A549 (cell line): Measurements from ENCODE around the gene DCTD. TPM values are rescaled to one million over a fixed set of nuclear protein-coding genes. Genes with fewer than 3 reads are reported as not detected.

Experiments
- ATAC-seq, 2 experiments: fragments of 200-7000 bp in 1 of 2; fragments of >200 bp in 1 of 2; cut with Nextera tagmentation in 1 of 2; cut with Tn5 transposase in 1 of 2; 3 replicates each; pipeline versions ENCODE4 v1.8.0 to v1.9.1; 2018 to 2020; ENCODE audit warnings: mild to moderate bottlenecking in 1 of 2, moderate library complexity in 1 of 2
- CTCF ChIA-PET: fragments of 300-600 bp; sonication (Branson Sonifier 250); formaldehyde crosslinking; extraction: SDS; loops from one replicate; lab custom pipeline; 2021; ENCODE audit warnings: antibody characterized with exemption, inconsistent platforms; lab: Yijun Ruan, JAX
- POLR2A ChIA-PET: fragments of 350-600 bp; formaldehyde crosslinking; extraction: SDS; loops from one replicate; lab custom pipeline; 2021; ENCODE audit warnings: antibody characterized with exemption, inconsistent platforms; lab: Yijun Ruan, JAX
- DNase-seq, 2 experiments: peaks; one replicate each; pipeline versions ENCODE4 v3.0.0 to v3.0.0-alpha.2; 2011 to 2016; ENCODE audit warnings: low read depth in 1 of 2, low spot score in 1 of 2
- FAIRE-seq: peaks from 2 replicates; lab custom pipeline; 2011; peaks lifted over from hg19 to GRCh38; lab: Jason Lieb, UNC
- H3K27ac ChIP-seq, 2 experiments: fragments of >200 bp; sonication (Bioruptor Twin); formaldehyde crosslinking; 3 replicates each; pipeline ENCODE4 v1.5.1; 2016 to 2017
- H3K4me1 ChIP-seq: fragments of >200 bp; sonication (Bioruptor Twin); formaldehyde crosslinking; 3 replicates; pipeline ENCODE4 v1.6.1; 2016
- H3K4me2 ChIP-seq: fragments of >200 bp; sonication (Bioruptor Twin); formaldehyde crosslinking; 3 replicates; pipeline ENCODE4 v1.6.1; 2016
- H3K4me3 ChIP-seq: fragments of >200 bp; sonication (Bioruptor Twin); formaldehyde crosslinking; 3 replicates; pipeline ENCODE4 v1.5.1; 2016
- H3K9me3 ChIP-seq: fragments of >200 bp; sonication (Bioruptor Twin); formaldehyde crosslinking; 3 replicates; pipeline ENCODE4 v1.6.1; 2016
- BCL3 ChIP-seq: fragments of >200 bp; sonication (Bioruptor Twin); formaldehyde crosslinking; IDR thresholded peaks from 3 replicates; pipeline ENCODE4 v1.6.1; 2016
- BHLHE40 ChIP-seq: IDR thresholded peaks from 2 replicates; pipeline ENCODE4 v1.6.1; 2012; ENCODE audit warnings: low read depth, low read length, inconsistent platforms
- CBX8 ChIP-seq: fragments of 200-600 bp; sonication (generic); IDR thresholded peaks from 2 replicates; pipeline ENCODE4 v1.6.1; 2016
- CEBPB ChIP-seq, 2 experiments: fragments of >200 bp in 1 of 2; sonication (Bioruptor Twin) in 1 of 2; formaldehyde crosslinking in 1 of 2; IDR thresholded peaks; 2 replicates each; pipeline ENCODE4 v1.6.1; 2012 to 2016
- CHD2 ChIP-seq: fragments of 150-350 bp; IDR thresholded peaks from 2 replicates; pipeline ENCODE4 v1.6.1; 2014; ENCODE audit warnings: low read length; ENCODE audit not compliant: partially characterized antibody
- EHF ChIP-seq: fragments of 250-450 bp; sonication (Bioruptor Pico); IDR thresholded peaks from 2 replicates; pipeline ENCODE4 v1.5.0; 2020; ENCODE audit warnings: mild to moderate bottlenecking
- EP300 ChIP-seq, 2 experiments: fragments of >200 bp; sonication (Bioruptor Twin); formaldehyde crosslinking; IDR thresholded peaks; 2 replicates in 1 of 2; 3 replicates in 1 of 2; pipeline ENCODE4 v1.6.1; 2016 to 2017
- FOSB ChIP-seq: fragments of 250-450 bp; sonication (Bioruptor Pico); IDR thresholded peaks from 2 replicates; pipeline ENCODE4 v1.5.0; 2020; ENCODE audit warnings: mild to moderate bottlenecking, moderate library complexity
- FOSL2 ChIP-seq, 2 experiments: fragments of 450-650 bp in 1 of 2; fragments of >200 bp in 1 of 2; sonication (Bioruptor Twin) in 1 of 2; formaldehyde crosslinking; IDR thresholded peaks; 2 replicates each; pipeline versions ENCODE4 v1.5.0 to v1.6.1; 2016 to 2020; ENCODE audit warnings: mild to moderate bottlenecking in 1 of 2, moderate library complexity in 1 of 2
- GATA3 ChIP-seq: IDR thresholded peaks from 2 replicates; pipeline ENCODE4 v1.6.1; 2012; ENCODE audit warnings: borderline replicate concordance
- HES2 ChIP-seq: fragments of >200 bp; sonication (Bioruptor Twin); formaldehyde crosslinking; IDR thresholded peaks from 2 replicates; pipeline ENCODE4 v1.6.1; 2016
- HOXB13 ChIP-seq: fragments of 250-450 bp; sonication (Bioruptor Pico); IDR thresholded peaks from 2 replicates; pipeline ENCODE4 v1.5.0; 2020; ENCODE audit warnings: low read depth, mild to moderate bottlenecking, moderate library complexity
- KDM1A ChIP-seq: fragments of 200-600 bp; sonication (generic); IDR thresholded peaks from 2 replicates; pipeline ENCODE4 v1.6.1; 2016; ENCODE audit warnings: low read depth, mild to moderate bottlenecking
- MAZ ChIP-seq: fragments of 150-350 bp; IDR thresholded peaks from 2 replicates; pipeline ENCODE4 v1.6.1; 2014; ENCODE audit warnings: antibody characterized with exemption, low read depth, low read length, borderline replicate concordance
- PHF8 ChIP-seq: fragments of 200-600 bp; sonication (generic); IDR thresholded peaks from 2 replicates; pipeline ENCODE4 v1.6.1; 2016; ENCODE audit warnings: low read depth, mild to moderate bottlenecking, antibody characterized with exemption, moderate library complexity, borderline replicate concordance
- POLR2AphosphoS2 ChIP-seq: conservative IDR thresholded peaks from 2 replicates; pipeline ENCODE4 v1.6.1; 2012; ENCODE audit warnings: low read length, improper control_type of control experiment, inconsistent platforms
- RAD21 ChIP-seq, 2 experiments: fragments of >200 bp in 1 of 2; sonication (Bioruptor Twin) in 1 of 2; formaldehyde crosslinking in 1 of 2; IDR thresholded peaks in 1 of 2; conservative IDR thresholded peaks in 1 of 2; 2 replicates in 1 of 2; 3 replicates in 1 of 2; pipeline ENCODE4 v1.6.1; 2012 to 2018; ENCODE audit warnings: inconsistent platforms in 1 of 2
- RNF2 ChIP-seq: fragments of 200-600 bp; sonication (generic); IDR thresholded peaks from 2 replicates; pipeline ENCODE4 v1.6.1; 2016; ENCODE audit warnings: low read depth, mild to moderate bottlenecking, antibody characterized with exemption, moderate library complexity, borderline replicate concordance
- TFCP2L1 ChIP-seq: fragments of 250-450 bp; sonication (Bioruptor Pico); IDR thresholded peaks from 2 replicates; pipeline ENCODE4 v1.5.0; 2021; ENCODE audit warnings: mild to moderate bottlenecking
- ZC3H11A ChIP-seq: fragments of 450-650 bp; IDR thresholded peaks from 2 replicates; pipeline ENCODE4 v1.6.1; 2014; ENCODE audit warnings: antibody characterized with exemption, mild to moderate bottlenecking
- ZFP36 ChIP-seq: fragments of 450-650 bp; IDR thresholded peaks from 2 replicates; pipeline ENCODE4 v1.6.1; 2014; ENCODE audit warnings: borderline replicate concordance; ENCODE audit not compliant: partially characterized antibody
- ZNF302 ChIP-seq: fragments of 250-450 bp; sonication (Bioruptor Pico); IDR thresholded peaks from 2 replicates; pipeline ENCODE4 v1.9.0; 2021; ENCODE audit warnings: inconsistent platforms, mild to moderate bottlenecking, moderate library complexity
- ZSCAN20 ChIP-seq: fragments of 250-450 bp; sonication (Bioruptor Pico); IDR thresholded peaks from 2 replicates; pipeline ENCODE4 v1.8.0; 2022; ENCODE audit warnings: mild to moderate bottlenecking, moderate library complexity
- WGBS: methylation state at CpG from one replicate; pipeline ENCODE4 v1.1.6; 2017; ENCODE audit errors: missing lambda C conversion rate; 5-methylcytosine and 5-hydroxymethylcytosine counted together
- polyA plus RNA-seq, 4 experiments: library from polyadenylated mRNA; depleted of rRNA in 3 of 4; stranded (reverse); fragments of >200 nt; fragmentation: RNase III in 1 of 4; extraction: RNeasy Plus Mini Kit Qiagen cat#74134 plus additional on column Dnase treatment in 1 of 4; gene quantifications; 2 replicates in 3 of 4; 3 replicates in 1 of 4; pipeline ENCODE4 v1.2.3, GENCODE V29; 2011 to 2017
- TF ChIP-seq, protein P1 (sequence below): fragments of 200-600 bp; sonication (generic); IDR thresholded peaks from 2 replicates; pipeline ENCODE4 v1.6.1; 2016; ENCODE audit warnings: antibody characterized with exemption, mild to moderate bottlenecking, moderate library complexity

DCTD gene
- polyA plus RNA-seq, 2 of the 4 experiments (the other 2 are of a cell fraction), result 74.4 to 112 TPM

- Histone ChIP-seq H3K4me3 (no peak overlapping the region), H3K4me2 (no peak overlapping the region), H3K27ac (no peak overlapping the region), H3K4me1 (no peaks in the 10 kb centered on the region), H3K9me3 (no peaks in the 10 kb centered on the region)
- TF ChIP-seq KDM1A (no peak), ZNF302 (CRISPR knock-in tag) (no peak), EP300 (IDR thresholded peaks at IDR 0.05) (no peak), ZSCAN20 (CRISPR knock-in tag) (no peak), ZFP36 (no peak), PHF8 (no peak), GATA3 (no peak), EHF (CRISPR knock-in tag) (no peak), POLR2AphosphoS2 (no peak), HOXB13 (no peak), RNF2 (no peak), TFCP2L1 (CRISPR knock-in tag) (no peak)
- TF ChIP-seq, protein P1, sequence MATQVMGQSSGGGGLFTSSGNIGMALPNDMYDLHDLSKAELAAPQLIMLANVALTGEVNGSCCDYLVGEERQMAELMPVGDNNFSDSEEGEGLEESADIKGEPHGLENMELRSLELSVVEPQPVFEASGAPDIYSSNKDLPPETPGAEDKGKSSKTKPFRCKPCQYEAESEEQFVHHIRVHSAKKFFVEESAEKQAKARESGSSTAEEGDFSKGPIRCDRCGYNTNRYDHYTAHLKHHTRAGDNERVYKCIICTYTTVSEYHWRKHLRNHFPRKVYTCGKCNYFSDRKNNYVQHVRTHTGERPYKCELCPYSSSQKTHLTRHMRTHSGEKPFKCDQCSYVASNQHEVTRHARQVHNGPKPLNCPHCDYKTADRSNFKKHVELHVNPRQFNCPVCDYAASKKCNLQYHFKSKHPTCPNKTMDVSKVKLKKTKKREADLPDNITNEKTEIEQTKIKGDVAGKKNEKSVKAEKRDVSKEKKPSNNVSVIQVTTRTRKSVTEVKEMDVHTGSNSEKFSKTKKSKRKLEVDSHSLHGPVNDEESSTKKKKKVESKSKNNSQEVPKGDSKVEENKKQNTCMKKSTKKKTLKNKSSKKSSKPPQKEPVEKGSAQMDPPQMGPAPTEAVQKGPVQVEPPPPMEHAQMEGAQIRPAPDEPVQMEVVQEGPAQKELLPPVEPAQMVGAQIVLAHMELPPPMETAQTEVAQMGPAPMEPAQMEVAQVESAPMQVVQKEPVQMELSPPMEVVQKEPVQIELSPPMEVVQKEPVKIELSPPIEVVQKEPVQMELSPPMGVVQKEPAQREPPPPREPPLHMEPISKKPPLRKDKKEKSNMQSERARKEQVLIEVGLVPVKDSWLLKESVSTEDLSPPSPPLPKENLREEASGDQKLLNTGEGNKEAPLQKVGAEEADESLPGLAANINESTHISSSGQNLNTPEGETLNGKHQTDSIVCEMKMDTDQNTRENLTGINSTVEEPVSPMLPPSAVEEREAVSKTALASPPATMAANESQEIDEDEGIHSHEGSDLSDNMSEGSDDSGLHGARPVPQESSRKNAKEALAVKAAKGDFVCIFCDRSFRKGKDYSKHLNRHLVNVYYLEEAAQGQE, result no peak
- ChIA-PET POLR2A (no interaction called here), CTCF (no interaction called here)
- FAIRE-seq (no peak), ATAC-seq (no peak), DNase-seq (no peak)
- WGBS, result 82% methylated on average over 12 of the region's 12 CpGs
Observed at GRCh38 chr4:182862921-182863320, 54.3 kb downstream of the DCTD start.

DNA sequence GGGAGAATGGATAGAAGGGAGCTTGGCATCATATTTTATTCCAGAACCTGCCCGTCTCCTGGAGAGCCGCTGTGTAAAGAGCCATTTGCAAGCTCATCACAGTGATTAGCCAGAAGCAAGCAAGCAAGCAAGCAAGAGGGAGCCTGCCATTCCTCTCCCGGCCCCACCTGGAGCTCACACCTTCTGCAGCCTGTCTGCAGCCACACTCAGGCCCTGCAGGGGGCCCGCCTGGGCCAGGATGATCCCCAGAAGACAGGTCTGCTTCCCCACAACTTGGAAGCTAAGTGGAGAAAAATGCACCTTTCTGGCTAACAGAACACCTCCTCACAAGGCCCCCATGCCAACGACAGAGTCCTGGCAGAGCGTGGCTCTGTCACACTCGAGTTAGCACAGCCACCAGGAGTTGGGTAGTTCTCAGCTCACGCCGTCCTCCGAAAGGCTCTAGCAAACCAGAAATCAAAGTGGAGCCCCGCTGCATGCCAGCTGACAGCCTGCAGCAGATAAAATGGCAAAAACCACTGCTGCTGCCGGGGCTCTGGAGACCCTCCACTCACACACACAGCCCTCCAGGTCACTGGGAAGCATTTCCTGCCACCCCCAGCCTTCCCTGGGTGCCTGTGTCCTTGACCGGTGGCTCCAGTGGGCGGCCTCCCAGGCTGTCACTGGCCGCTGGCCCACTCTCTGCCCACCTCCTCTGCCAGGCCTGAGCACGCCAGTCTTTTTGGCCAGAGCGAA lies 54.9 kb downstream of the DCTD start:
- Histone ChIP-seq H3K9me3 (no peaks in the 10 kb centered on the region), H3K27ac (no peak overlapping the region), H3K4me1 (no peaks in the 10 kb centered on the region), H3K4me3 (no peak overlapping the region), H3K4me2 (no peak overlapping the region)
- 67% methylated on average over 12 of the region's 17 CpGs for WGBS
- ChIA-PET POLR2A (no interaction called here), CTCF (no interaction called here)
- TF ChIP-seq MAZ (no peak), BHLHE40 (no peak), FOSL2 (IDR thresholded peaks at IDR 0.05) (no peak), FOSL2 (CRISPR knock-in tag; IDR thresholded peaks at IDR 0.05) (no peak), HOXB13 (no peak), CHD2 (no peak), RAD21 (conservative IDR thresholded peaks at IDR 0.05 in 1 of 2, IDR thresholded peaks at IDR 0.05 in 1 of 2) (no peak), FOSB (CRISPR knock-in tag) (no peak), BCL3 (no peak), HES2 (no peak), ZC3H11A (no peak), TFCP2L1 (CRISPR knock-in tag) (no peak), CBX8 (no peak), CEBPB (IDR thresholded peaks at IDR 0.05) (no peak)
- ATAC-seq (peak; percentile 61 to 70; a peak in 3 of 6 replicates), FAIRE-seq (no peak), DNase-seq (no peak)
